Lower leg skin (tissue), 3 donors: ENCODE results near the gene SRSF5.

Experiments
- CTCF ChIP-seq, 3 donors: fragments of 450-650 bp; IDR thresholded peaks; one replicate each; pipeline ENCODE4 v1.5.1; 2016; ENCODE audit warnings: antibody characterized with exemption in 3 of 3, mild to moderate bottlenecking in 3 of 3, moderate library complexity in 2 of 3
- POLR2A ChIP-seq, 2 donors: fragments of 450-650 bp; IDR thresholded peaks; one replicate each; pipeline ENCODE4 v1.6.1; 2016 to 2017; ENCODE audit warnings: antibody characterized with exemption in 2 of 2, mild to moderate bottlenecking in 1 of 2, moderate library complexity in 1 of 2

GRCh38 chr14:69749956-69750355 lies 17.0 kb upstream of the SRSF5 start:
- TF ChIP-seq POLR2A (IDR thresholded peaks at IDR 0.05) (no peak), CTCF (IDR thresholded peaks at IDR 0.05) (no peak)
